OCI-LY3 (cell line): Measurements from ENCODE around the gene DCPS.

Source experiments
- H2AFZ ChIP-seq: fragments of 200-600, 300-600 bp; shearing (Covaris generic); 2 replicates; pipeline ENCODE4 v1.6.0; 2014; ENCODE audit warnings: antibody characterized with exemption, low read depth, low read length
- H3K27ac ChIP-seq: fragments of 200-600, 300-600 bp; sonication (generic); 2 replicates; pipeline ENCODE4 v1.5.1; 2014; ENCODE audit warnings: mild to moderate bottlenecking, low read length, moderate library complexity, mixed read lengths
- H3K27me3 ChIP-seq: fragments of 200-600, 300-600 bp; sonication (generic); 2 replicates; pipeline ENCODE4 v1.6.1; 2014; ENCODE audit warnings: low read depth, low read length, mixed read lengths
- H3K36me3 ChIP-seq: fragments of 200-600, 300-600 bp; sonication (generic); replicated peaks from 2 replicates; pipeline ENCODE3; 2014; ENCODE audit warnings: low read depth, low read length, mixed read lengths
- H3K4me1 ChIP-seq: fragments of 300-600, 200-600 bp; sonication (generic); 2 replicates; pipeline ENCODE4 v1.6.1; 2014; ENCODE audit warnings: low read length, mixed read lengths
- H3K4me2 ChIP-seq: fragments of 200-600, 300-600 bp; sonication (generic); 2 replicates; pipeline ENCODE4 v1.6.1; 2014; ENCODE audit warnings: low read length, mixed read lengths
- H3K4me3 ChIP-seq: fragments of 300-600, 200-600 bp; sonication (generic); 2 replicates; pipeline ENCODE4 v1.5.1; 2014; ENCODE audit warnings: antibody characterized with exemption, mild to moderate bottlenecking, low read length, moderate library complexity
- H3K79me2 ChIP-seq: fragments of 300-600, 200-600 bp; shearing (Covaris generic); 2 replicates; pipeline ENCODE4 v1.6.1; 2014; ENCODE audit warnings: mild to moderate bottlenecking, low read length, mixed read lengths
- H3K9ac ChIP-seq: fragments of 300-600, 200-600 bp; shearing (Covaris generic); 2 replicates; pipeline ENCODE4 v1.6.0; 2014; ENCODE audit warnings: mild to moderate bottlenecking, low read length, moderate library complexity
- H3K9me3 ChIP-seq: fragments of 200-600, 300-600 bp; shearing (Covaris generic); 2 replicates; pipeline ENCODE4 v1.6.1; 2014; ENCODE audit warnings: low read length, mixed read lengths; ENCODE audit not compliant: insufficient read depth
- H4K20me1 ChIP-seq: fragments of 200-600, 300-600 bp; sonication (generic); 2 replicates; pipeline ENCODE4 v1.6.1; 2016; ENCODE audit warnings: low read length, mixed read lengths; ENCODE audit not compliant: insufficient read depth
- CTCF ChIP-seq: fragments of 200-600, 300-600 bp; sonication (generic); IDR thresholded peaks from 2 replicates; pipeline ENCODE4 v1.5.1; 2014; ENCODE audit warnings: antibody characterized with exemption, low read length, low read depth
- EZH2phosphoT487 ChIP-seq: fragments of 200-600 bp; shearing (Covaris generic); IDR thresholded peaks from 2 replicates; pipeline ENCODE4 v1.6.1; 2018; ENCODE audit warnings: antibody characterized with exemption, mixed run types, low read depth

DCPS gene

DNA sequence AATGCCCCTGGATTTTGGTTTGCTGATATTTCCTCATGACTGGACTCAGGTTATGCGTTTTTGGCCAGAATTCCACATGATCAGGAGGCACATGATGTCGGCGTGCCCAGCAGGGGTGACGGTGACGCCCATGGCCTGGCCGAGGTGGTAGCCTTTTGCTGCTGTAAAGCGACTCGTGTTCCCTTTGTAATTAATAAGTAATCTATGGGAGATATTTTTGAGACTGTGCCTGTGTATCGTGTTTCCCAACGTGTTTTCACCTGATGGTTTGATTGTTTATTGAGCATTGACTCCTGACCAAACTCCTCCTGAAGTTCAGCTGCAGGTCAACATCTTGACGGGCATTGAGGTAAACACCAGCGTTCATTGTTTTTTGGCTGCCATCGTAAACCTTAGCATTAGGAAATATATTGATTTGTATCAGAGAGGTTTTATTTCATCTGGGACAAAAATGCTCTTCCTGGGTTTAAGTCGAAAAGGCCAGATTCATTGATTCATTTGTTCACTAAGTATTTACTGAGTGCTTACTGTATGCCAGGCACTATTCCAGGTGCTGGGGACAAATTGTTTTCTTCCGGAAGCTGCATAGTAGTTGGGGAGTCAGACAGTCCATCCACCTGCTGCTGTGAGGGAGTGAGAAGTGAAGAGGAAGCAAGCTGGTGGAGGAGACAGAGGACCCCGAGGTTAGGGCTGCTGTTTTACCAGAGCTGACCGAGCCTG is 23.6 kb downstream of the DCPS start:
- Histone ChIP-seq H3K4me1 (no peaks in the 10 kb centered on the region), H3K27ac (no peak overlapping the region), H3K9me3 (no peaks in the 10 kb centered on the region), H3K36me3 (peaks cover 15% of the 10 kb centered on the region), H3K79me2 (peaks cover 19% of the 10 kb centered on the region; the same call in 1 of the 2 replicates), H4K20me1 (peaks cover 4% of the 10 kb centered on the region; the same call in 1 of the 2 replicates), H3K27me3 (no peaks in the 10 kb centered on the region), H3K9ac (no peak overlapping the region), H2AFZ (no peak overlapping the region), H3K4me2 (no peak overlapping the region), H3K4me3 (no peak overlapping the region)
- no peak for TF ChIP-seq CTCF
- TF ChIP-seq EZH2phosphoT487, result no peak

DNA sequence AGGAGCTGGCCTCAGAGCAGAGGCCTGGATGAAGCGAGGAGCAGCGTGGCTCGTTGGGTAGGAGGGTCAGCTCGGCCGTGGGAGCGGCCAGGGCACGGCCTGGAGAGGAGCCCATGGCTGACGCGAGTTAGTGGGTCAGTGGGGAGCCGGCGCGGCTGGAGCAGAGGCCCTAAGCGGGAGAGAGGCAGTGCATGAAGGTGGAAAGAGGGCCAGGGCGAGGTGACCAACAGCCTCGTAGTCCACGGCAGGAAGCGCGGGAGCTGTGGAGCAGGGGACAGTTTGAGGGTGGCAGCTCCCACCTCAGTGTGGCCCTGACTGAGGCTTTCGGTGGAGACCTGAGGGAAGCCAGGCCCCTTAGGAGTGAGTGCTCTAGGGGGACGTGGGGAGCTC is 24.1 kb downstream of the DCPS start:
- Histone ChIP-seq H3K79me2 (peaks cover 17% of the 10 kb centered on the region; the same call in 1 of the 2 replicates), H3K27me3 (no peaks in the 10 kb centered on the region), H3K4me2 (no peak overlapping the region), H3K4me1 (no peaks in the 10 kb centered on the region), H3K27ac (no peak overlapping the region), H3K4me3 (no peak overlapping the region), H3K36me3 (peaks cover 17% of the 10 kb centered on the region), H2AFZ (no peak overlapping the region), H3K9me3 (no peaks in the 10 kb centered on the region), H4K20me1 (peaks cover 4% of the 10 kb centered on the region; the same call in 1 of the 2 replicates), H3K9ac (no peak overlapping the region)
- no peak for TF ChIP-seq CTCF
- TF ChIP-seq EZH2phosphoT487, result no peak

DNA sequence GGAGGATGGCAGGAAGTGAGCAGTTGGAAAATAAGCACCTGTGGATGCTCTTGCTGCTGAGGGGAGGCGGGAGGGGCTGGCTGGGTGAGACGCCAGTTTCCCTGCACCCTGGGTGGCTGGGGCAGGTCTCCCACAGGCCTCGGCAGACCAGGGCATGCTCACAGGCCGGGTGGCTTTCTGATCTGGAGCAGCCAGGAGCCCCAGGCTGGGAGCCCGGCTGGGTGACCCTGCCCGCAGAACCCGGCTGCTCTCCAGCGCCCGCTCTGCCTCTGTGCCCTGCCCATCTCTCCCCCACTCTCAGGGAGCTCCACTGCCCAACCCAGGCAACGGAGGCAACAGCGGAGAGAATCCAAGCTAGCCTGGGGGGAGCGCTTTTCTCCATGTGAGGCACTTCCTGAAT is 24.6 kb downstream of the DCPS start:
- no peak overlapping the region for H2AFZ ChIP-seq
- no peaks in the 10 kb centered on the region for H3K9me3 ChIP-seq
- H3K36me3 ChIP-seq, result peaks cover 21% of the 10 kb centered on the region
- no peaks in the 10 kb centered on the region for H3K4me1 ChIP-seq
- H3K4me2 ChIP-seq, result no peak overlapping the region
- H3K4me3 ChIP-seq, result no peak overlapping the region
- no peak overlapping the region for H3K27ac ChIP-seq
- TF ChIP-seq EZH2phosphoT487 (no peak), CTCF (no peak)
- H3K27me3 ChIP-seq, result no peaks in the 10 kb centered on the region
- peaks cover 4% of the 10 kb centered on the region; the same call in 1 of the 2 replicates for H4K20me1 ChIP-seq
- peaks cover 17% of the 10 kb centered on the region; the same call in 1 of the 2 replicates for H3K79me2 ChIP-seq
- H3K9ac ChIP-seq, result no peak overlapping the region

DNA sequence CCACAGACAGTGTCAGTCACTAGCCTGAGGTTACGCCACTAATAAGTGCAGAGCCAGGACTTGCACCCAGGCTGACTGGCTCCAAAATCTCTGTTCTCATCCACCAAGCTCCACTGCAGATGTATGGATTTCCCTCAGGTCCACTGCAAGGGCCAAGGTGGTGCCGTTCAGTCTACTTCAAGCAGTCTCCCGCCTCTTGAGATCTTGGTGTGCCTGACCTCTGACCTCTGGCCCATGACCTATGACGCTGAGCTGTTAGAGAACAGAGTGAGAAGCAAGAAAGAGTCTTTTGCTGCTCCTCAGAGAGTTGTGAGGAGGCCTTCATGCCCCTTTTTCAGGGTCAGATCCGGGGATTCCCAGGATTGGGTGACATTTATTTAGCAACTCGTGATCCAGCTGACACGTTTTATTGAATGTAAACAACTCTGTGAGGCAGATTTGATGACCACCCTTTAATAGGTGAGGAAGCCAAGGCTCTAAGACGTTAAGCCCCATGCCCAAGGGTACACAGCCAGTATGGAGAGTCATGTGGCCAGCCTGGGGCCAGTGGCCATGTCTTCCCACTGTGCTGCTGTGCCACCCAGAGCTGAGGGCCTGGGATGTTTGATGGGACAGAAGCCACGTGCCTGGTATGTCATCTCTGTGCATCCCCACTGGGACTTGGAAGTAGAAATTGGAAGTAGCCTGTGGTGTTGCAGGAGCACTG is 25.2 kb downstream of the DCPS start:
- Histone ChIP-seq H3K9ac (no peak overlapping the region), H3K27me3 (no peaks in the 10 kb centered on the region), H3K9me3 (no peaks in the 10 kb centered on the region), H3K4me1 (no peaks in the 10 kb centered on the region), H3K36me3 (peaks cover 21% of the 10 kb centered on the region), H3K4me2 (no peak overlapping the region), H4K20me1 (peaks cover 4% of the 10 kb centered on the region; the same call in 1 of the 2 replicates), H3K27ac (no peak overlapping the region), H3K79me2 (peaks cover 17% of the 10 kb centered on the region; the same call in 1 of the 2 replicates), H2AFZ (no peak overlapping the region), H3K4me3 (no peak overlapping the region)
- no peak for TF ChIP-seq EZH2phosphoT487
- no peak for TF ChIP-seq CTCF
